Measurements from ENCODE around the gene TTC34. TPM values are rescaled to one million over a fixed set of nuclear protein-coding genes. Genes with fewer than 3 reads are reported as not detected.
"Not testable (repeated sequence)": the region's sequence is repeated elsewhere in the genome, so short reads cannot be mapped to it uniquely, and the experiment has no call there.

TTC34 gene
- total RNA-seq, 6 experiments from 2014 or later: 0.11 to 0.19 (median 0.16) TPM

DNA sequence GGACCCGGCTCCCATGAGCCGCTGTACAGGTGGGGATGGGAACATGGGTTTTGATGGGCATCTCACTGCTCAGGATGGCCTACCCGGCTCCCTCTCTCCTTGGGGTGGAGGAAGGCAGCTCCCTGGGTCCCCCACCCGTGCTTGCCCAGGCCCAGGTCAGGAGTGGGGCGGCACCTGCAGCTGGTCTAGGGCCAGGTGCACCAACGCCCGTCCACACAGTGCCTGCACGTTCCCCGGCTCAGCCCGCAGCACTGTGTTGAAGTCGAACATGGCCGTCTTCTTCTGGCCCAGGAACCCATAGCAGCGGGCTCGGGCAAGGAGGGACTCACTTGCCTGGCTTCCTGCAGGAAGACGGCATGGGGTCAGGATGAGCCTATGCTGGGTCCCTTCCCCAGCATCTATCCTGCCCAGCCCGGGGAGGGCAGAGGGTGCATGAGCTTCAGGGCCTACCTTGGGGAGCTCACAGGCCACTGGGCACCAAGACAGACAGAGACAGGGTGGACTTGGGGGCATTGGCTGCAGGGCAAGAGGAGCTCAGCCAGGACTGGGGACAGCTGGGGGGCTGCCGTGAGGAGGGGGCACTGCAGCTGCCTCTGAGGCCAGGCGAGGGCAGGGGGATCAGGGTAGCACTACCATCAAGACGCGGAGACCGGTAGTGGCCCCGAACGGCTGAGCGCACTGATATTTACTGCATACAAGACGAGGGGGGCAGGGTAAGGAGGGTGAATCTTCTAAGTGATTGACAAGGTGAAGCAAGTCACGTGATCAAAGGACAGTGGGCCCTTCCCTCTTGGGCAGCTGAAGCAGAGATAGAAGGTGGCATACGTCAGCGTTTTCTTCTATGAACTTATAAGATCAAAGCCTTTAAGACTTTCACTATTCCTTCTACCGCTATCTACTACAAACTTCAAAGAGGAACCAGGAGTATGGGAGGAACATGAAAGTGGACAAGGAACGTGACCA is 17.8 kb downstream of the TTC34 start:
- Mint-ChIP-seq H3K27me3 (ENCODE audit: insufficient read depth) (no peaks in the 10 kb centered on the region), H3K27ac (no peak overlapping the region), H3K4me1 (ENCODE audit: low read depth) (no peaks in the 10 kb centered on the region), H3K36me3 (ENCODE audit: low read depth) (peaks cover 15% of the 10 kb centered on the region; the same call in 1 of the 2 replicates), H3K9me3 (peaks cover 61% of the 10 kb centered on the region), H3K4me3 (no peak overlapping the region)
- no peak for DNase-seq
- TF ChIP-seq, protein P1, sequence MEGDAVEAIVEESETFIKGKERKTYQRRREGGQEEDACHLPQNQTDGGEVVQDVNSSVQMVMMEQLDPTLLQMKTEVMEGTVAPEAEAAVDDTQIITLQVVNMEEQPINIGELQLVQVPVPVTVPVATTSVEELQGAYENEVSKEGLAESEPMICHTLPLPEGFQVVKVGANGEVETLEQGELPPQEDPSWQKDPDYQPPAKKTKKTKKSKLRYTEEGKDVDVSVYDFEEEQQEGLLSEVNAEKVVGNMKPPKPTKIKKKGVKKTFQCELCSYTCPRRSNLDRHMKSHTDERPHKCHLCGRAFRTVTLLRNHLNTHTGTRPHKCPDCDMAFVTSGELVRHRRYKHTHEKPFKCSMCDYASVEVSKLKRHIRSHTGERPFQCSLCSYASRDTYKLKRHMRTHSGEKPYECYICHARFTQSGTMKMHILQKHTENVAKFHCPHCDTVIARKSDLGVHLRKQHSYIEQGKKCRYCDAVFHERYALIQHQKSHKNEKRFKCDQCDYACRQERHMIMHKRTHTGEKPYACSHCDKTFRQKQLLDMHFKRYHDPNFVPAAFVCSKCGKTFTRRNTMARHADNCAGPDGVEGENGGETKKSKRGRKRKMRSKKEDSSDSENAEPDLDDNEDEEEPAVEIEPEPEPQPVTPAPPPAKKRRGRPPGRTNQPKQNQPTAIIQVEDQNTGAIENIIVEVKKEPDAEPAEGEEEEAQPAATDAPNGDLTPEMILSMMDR (IDR thresholded peaks at IDR 0.05): no peak

DNA sequence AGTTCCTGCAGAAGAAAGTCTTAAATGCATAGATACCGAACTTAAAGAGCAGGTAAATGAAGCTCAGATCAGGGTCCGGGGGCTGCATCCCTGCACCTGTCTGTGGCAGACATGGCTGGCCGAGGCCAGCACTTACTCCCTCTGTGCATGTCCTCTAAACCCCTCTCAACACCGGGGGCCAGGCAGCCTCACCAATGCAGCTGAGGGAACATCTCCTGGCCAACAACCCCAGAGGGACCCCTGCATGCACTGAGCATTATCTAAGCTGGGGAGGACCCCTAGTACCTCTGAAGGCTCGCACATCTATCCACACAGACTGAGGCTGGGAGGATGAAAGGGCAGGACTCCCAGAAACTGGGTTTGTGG is 18.4 kb downstream of the TTC34 start:
- H3K27ac Mint-ChIP-seq: no peak overlapping the region
- H3K4me1 Mint-ChIP-seq (ENCODE audit: low read depth): no peaks in the 10 kb centered on the region
- no peak overlapping the region for H3K4me3 Mint-ChIP-seq
- peaks cover 57% of the 10 kb centered on the region for H3K9me3 Mint-ChIP-seq
- TF ChIP-seq, protein P1 (IDR thresholded peaks at IDR 0.05): no peak
- H3K27me3 Mint-ChIP-seq (ENCODE audit: insufficient read depth): no peaks in the 10 kb centered on the region
- no peak for DNase-seq
- peaks cover 12% of the 10 kb centered on the region; the same call in 1 of the 2 replicates for H3K36me3 Mint-ChIP-seq (ENCODE audit: low read depth)

DNA sequence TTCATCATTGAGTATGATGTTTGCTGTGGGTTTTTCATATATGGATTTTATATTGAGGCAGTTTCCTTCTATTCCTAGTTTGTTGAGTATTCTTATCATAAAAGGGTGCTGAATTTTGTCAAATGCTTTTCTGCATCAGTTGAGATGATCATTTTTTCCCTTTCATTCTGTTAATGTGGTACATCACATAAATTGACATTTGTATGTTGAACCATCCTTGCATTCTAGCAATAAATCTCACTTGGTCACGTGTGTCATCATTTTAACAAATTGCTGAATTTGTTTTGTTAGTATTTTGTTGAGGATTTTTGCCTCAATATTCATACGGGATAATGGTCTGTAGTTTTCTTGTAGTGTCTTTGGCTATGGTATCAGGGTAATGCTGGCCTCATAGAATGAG is 19.9 kb downstream of the TTC34 start:
- TF ChIP-seq, protein P1 (IDR thresholded peaks at IDR 0.05): no peak
- no peaks in the 10 kb centered on the region for H3K27me3 Mint-ChIP-seq (ENCODE audit: insufficient read depth)
- no peak for DNase-seq
- no peak overlapping the region for H3K4me3 Mint-ChIP-seq
- no peaks in the 10 kb centered on the region for H3K4me1 Mint-ChIP-seq (ENCODE audit: low read depth)
- H3K9me3 Mint-ChIP-seq: peaks cover 51% of the 10 kb centered on the region
- H3K27ac Mint-ChIP-seq: no peak overlapping the region
- H3K36me3 Mint-ChIP-seq (ENCODE audit: low read depth): 0 out of 2 replicates have a peak, but pooled peaks cover 8% of the 10 kb centered on the region

DNA sequence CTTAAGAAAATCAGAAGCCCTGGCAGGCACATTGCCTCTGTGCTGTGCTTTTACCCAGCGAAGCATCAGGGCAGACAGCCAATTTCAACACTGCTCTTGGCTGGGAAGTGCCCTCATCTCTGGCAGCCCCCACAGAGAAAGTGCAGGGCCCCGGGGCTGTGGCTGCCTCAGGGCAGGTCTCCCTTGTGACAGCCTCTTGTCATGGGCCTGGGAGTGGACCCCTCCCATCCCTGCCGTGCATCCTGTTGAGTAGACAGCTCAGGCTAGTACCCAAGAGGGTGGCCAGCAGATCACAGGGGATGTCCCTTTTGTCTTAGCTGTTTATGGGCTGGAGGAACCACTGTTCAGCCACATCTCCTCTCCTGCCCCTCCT is 23.3 kb downstream of the TTC34 start:
- 0 out of 2 replicates have a peak, but pooled peaks cover 8% of the 10 kb centered on the region for H3K36me3 Mint-ChIP-seq (ENCODE audit: low read depth)
- H3K4me3 Mint-ChIP-seq: no peak overlapping the region
- no peaks in the 10 kb centered on the region for H3K4me1 Mint-ChIP-seq (ENCODE audit: low read depth)
- TF ChIP-seq, protein P1 (IDR thresholded peaks at IDR 0.05): no peak
- H3K27ac Mint-ChIP-seq: no peak overlapping the region
- H3K27me3 Mint-ChIP-seq (ENCODE audit: insufficient read depth): no peaks in the 10 kb centered on the region
- no peak for DNase-seq
- peaks cover 44% of the 10 kb centered on the region for H3K9me3 Mint-ChIP-seq

DNA sequence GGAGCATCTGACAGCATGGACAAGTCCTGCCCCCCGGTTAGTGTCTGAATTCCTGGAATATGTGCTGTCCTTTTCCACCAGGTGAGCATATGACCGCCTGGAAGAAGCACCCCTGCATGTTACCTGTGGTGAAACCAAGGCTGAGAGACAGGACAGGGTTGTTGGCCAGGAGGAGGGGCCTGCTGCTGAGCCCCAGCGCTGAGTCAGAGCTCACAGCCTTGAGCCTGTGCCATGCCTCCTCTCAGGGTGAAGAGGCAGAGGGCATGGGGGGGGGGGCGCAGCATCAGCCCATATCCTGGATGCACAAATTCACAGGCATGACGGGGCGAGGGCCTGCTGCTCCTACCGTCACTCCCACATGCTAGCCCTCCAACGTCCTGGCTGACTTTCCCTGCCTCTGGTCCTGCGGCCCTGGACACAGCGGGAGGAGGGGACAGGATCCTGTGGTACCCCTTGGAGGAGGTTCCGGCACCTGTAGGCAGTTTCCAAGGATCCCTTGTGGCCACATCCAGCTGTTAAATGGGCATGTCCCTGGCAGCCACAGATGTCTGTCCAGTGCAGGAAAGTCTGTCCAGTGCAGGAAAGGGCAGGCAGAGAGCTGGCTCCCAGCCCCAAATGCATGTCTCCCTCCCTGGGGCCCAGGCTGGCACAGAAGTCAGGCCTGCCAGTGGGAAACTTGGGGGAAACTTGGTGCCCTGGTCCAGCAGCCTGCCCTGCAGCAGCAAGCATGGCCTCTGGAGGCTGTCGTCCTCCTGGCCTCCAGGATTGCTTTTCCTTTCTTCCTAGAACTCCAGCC is 23.9 kb downstream of the TTC34 start:
- H3K36me3 Mint-ChIP-seq (ENCODE audit: low read depth): 0 out of 2 replicates have a peak, but pooled peaks cover 8% of the 10 kb centered on the region
- TF ChIP-seq, protein P1 (IDR thresholded peaks at IDR 0.05): no peak
- H3K9me3 Mint-ChIP-seq: peaks cover 39% of the 10 kb centered on the region
- no peaks in the 10 kb centered on the region for H3K27me3 Mint-ChIP-seq (ENCODE audit: insufficient read depth)
- no peak overlapping the region for H3K27ac Mint-ChIP-seq
- no peak overlapping the region for H3K4me3 Mint-ChIP-seq
- DNase-seq: no peak
- H3K4me1 Mint-ChIP-seq (ENCODE audit: low read depth): no peaks in the 10 kb centered on the region

DNA sequence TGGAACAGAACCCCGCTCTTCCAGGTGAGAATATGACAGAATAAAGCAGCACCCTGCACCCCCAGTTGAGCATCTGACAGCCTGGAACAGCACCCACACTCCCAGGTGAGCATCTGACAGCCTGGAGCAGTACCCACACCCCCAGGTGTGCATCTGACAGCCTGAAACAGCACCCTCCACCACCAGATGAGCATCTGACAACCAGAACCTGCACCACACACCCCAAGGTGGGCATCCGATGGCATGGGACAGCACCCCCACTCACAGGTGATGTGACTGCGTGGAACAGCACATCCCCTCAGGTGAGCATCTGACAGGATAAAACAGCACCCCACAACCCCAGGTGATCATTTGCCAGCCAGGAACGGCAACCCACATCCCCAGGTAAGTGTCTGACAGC is 26.2 kb downstream of the TTC34 start:
- DNase-seq; H3K4me3 Mint-ChIP-seq; H3K27me3 Mint-ChIP-seq (ENCODE audit: insufficient read depth); H3K4me1 Mint-ChIP-seq (ENCODE audit: low read depth); H3K36me3 Mint-ChIP-seq (ENCODE audit: low read depth); H3K27ac Mint-ChIP-seq: not testable (repeated sequence)
- H3K9me3 Mint-ChIP-seq: peaks cover 17% of the 10 kb centered on the region

DNA sequence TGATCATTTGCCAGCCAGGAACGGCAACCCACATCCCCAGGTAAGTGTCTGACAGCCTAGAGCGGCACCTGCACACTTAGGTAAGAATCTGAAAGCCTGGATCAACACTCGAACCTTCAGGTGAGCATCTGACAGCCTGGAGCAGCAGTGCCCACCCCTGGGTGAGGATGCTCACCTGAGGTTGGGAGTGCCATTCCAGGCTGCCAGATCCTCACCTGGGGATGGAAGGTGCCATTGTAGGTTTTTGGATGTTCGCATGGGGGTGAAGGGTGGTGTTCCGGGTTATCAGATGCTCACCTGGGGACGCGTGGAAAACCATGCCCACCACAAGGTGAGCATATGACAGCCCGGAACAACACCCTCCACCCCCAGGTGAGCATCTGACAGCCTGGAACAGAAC is 33.4 kb downstream of the TTC34 start:
- H3K9me3 Mint-ChIP-seq; DNase-seq; H3K36me3 Mint-ChIP-seq (ENCODE audit: low read depth); H3K4me3 Mint-ChIP-seq; H3K4me1 Mint-ChIP-seq (ENCODE audit: low read depth); H3K27me3 Mint-ChIP-seq (ENCODE audit: insufficient read depth); H3K27ac Mint-ChIP-seq: not testable (repeated sequence)

DNA sequence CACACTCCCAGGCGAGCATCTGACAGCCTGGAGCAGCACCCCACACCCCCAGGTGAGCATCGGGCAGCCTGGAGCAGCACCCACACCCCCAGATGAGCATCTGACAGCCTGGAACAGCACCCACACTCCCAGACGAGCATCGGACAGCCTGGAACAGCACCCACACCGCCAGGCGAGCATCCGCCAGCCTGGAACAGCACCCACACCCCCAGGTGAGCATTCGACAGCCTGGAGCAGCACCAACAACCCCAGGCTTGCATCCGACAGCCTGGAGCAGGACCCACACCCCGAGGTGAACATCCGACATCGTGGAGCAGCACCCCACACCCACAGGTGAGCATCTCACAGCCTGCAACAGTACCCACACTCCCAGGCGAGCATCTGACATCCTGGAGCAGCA is 42.1 kb downstream of the TTC34 start:
- H3K27me3 Mint-ChIP-seq (ENCODE audit: insufficient read depth); H3K4me3 Mint-ChIP-seq; H3K9me3 Mint-ChIP-seq; DNase-seq; H3K36me3 Mint-ChIP-seq (ENCODE audit: low read depth); H3K4me1 Mint-ChIP-seq (ENCODE audit: low read depth); H3K27ac Mint-ChIP-seq: not testable (repeated sequence)
